Measurements from ENCODE around the gene NUCKS1.

GRCh38 chr1:205797168-205797567 lies 47.2 kb upstream of the NUCKS1 start:
- no peak for TF ChIP-seq CTCF (conservative IDR thresholded peaks at IDR 0.05; ENCODE audit: low read depth, low read length)
- TF ChIP-seq EZH2 (IDR thresholded peaks at IDR 0.05; ENCODE audit: low read length, unreplicated experiment), result no peak
- no peak for TF ChIP-seq EZH2phosphoT487 (IDR thresholded peaks at IDR 0.05; ENCODE audit: borderline replicate concordance, low read length)

Data from PC-3 (cell line).